DOHH2 (cell line): Measurements from ENCODE around the gene TTLL9.

ENCODE experiments used
- H3F3A ChIP-seq: fragments of 200-600 bp; sonication (generic), shearing (Covaris generic); 2 replicates; pipeline ENCODE4 v1.6.0; 2016; ENCODE audit warnings: antibody characterized with exemption, mild to moderate bottlenecking; ENCODE audit not compliant: control insufficient read depth, insufficient read depth
- H3K27ac ChIP-seq: fragments of 200-600 bp; sonication (generic); 2 replicates; pipeline ENCODE4 v1.5.1; 2014; ENCODE audit warnings: low read depth, mild to moderate bottlenecking, low read length, moderate library complexity
- H3K27me3 ChIP-seq: fragments of 200-600 bp; sonication (generic); 2 replicates; pipeline ENCODE4 v1.6.1; 2014; ENCODE audit warnings: mild to moderate bottlenecking, low read length, mixed read lengths; ENCODE audit not compliant: control insufficient read depth
- H3K36me3 ChIP-seq: fragments of 200-600 bp; sonication (generic); 2 replicates; pipeline ENCODE4 v1.6.1; 2014; ENCODE audit warnings: mild to moderate bottlenecking, low read length, moderate library complexity, mixed read lengths; ENCODE audit not compliant: control insufficient read depth
- H3K4me1 ChIP-seq: fragments of 200-600 bp; sonication (generic); 2 replicates; pipeline ENCODE4 v1.6.1; 2014; ENCODE audit warnings: mild to moderate bottlenecking, low read length, mixed read lengths; ENCODE audit not compliant: control insufficient read depth
- H3K4me2 ChIP-seq: fragments of 200-600 bp; sonication (generic); 2 replicates; pipeline ENCODE4 v1.6.0; 2014; ENCODE audit warnings: mild to moderate bottlenecking, low read length, moderate library complexity
- H3K4me3 ChIP-seq: fragments of 200-600 bp; sonication (generic); 2 replicates; pipeline ENCODE4 v1.5.1; 2014; ENCODE audit warnings: mild to moderate bottlenecking, low read length, mixed read lengths
- H3K79me2 ChIP-seq: fragments of 200-600 bp; sonication (generic); 2 replicates; pipeline ENCODE4 v1.6.1; 2014; ENCODE audit warnings: mild to moderate bottlenecking, low read length, mixed read lengths; ENCODE audit not compliant: control insufficient read depth
- H3K9me2 ChIP-seq: fragments of 200-600 bp; sonication (generic); replicated peaks from 2 replicates; pipeline ENCODE4 v1.6.1; 2014; ENCODE audit warnings: mild to moderate bottlenecking, low read length, mixed read lengths; ENCODE audit not compliant: control insufficient read depth
- H3K9me3 ChIP-seq: fragments of 200-600 bp; sonication (generic); 2 replicates; pipeline ENCODE4 v1.6.1; 2014; ENCODE audit warnings: antibody characterized with exemption, low read length, mixed read lengths; ENCODE audit not compliant: control insufficient read depth, insufficient read depth
- H4K20me1 ChIP-seq: fragments of 200-600 bp; sonication (generic); 2 replicates; pipeline ENCODE4 v1.6.0; 2014; ENCODE audit warnings: low read depth, mild to moderate bottlenecking, antibody characterized with exemption, low read length, moderate library complexity; ENCODE audit not compliant: control insufficient read depth, insufficient read depth
- CTCF ChIP-seq: fragments of 200-600 bp; sonication (generic); IDR thresholded peaks from one replicate; pipeline ENCODE4 v1.5.1; 2014; ENCODE audit warnings: antibody characterized with exemption, mild to moderate bottlenecking, low read depth, low read length; ENCODE audit not compliant: poor library complexity, severe bottlenecking
- EZH2phosphoT487 ChIP-seq: fragments of 200-600 bp; sonication (generic); IDR thresholded peaks from 2 replicates; pipeline ENCODE4 v1.6.1; 2017; ENCODE audit warnings: borderline replicate concordance, mild to moderate bottlenecking, antibody characterized with exemption, low read length, moderate library complexity, mixed read lengths

Gene TTLL9

GRCh38 chr20:31864521-31865400 lies 5.7 kb upstream of the TTLL9 start:
- Histone ChIP-seq H3K79me2 (no peaks in the 10 kb centered on the region), H3F3A (no peaks in the 10 kb centered on the region), H3K4me1 (peaks cover 19% of the 10 kb centered on the region), H3K4me2 (no peak overlapping the region), H4K20me1 (no peaks in the 10 kb centered on the region), H3K9me2 (no peaks in the 10 kb centered on the region), H3K27ac (no peak overlapping the region), H3K36me3 (no peaks in the 10 kb centered on the region), H3K9me3 (no peaks in the 10 kb centered on the region), H3K4me3 (no peak overlapping the region), H3K27me3 (peaks cover 34% of the 10 kb centered on the region)
- TF ChIP-seq CTCF = no peak
- TF ChIP-seq EZH2phosphoT487 = no peak

- no peaks in the 10 kb centered on the region for H3K9me3 ChIP-seq
- no peaks in the 10 kb centered on the region; the same call in 1 of the 2 replicates for H3F3A ChIP-seq
- H3K9me2 ChIP-seq = no peaks in the 10 kb centered on the region
- no peaks in the 10 kb centered on the region for H3K36me3 ChIP-seq
- H3K27ac ChIP-seq = no peak overlapping the region
- H3K4me2 ChIP-seq = no peak overlapping the region
- H3K4me3 ChIP-seq = no peak overlapping the region
- TF ChIP-seq CTCF (no peak), EZH2phosphoT487 (no peak)
- no peaks in the 10 kb centered on the region for H3K79me2 ChIP-seq
- peaks cover 34% of the 10 kb centered on the region for H3K27me3 ChIP-seq
- H4K20me1 ChIP-seq = no peaks in the 10 kb centered on the region
- H3K4me1 ChIP-seq = peaks cover 26% of the 10 kb centered on the region
Observed at GRCh38 chr20:31866221-31866620, 4.2 kb upstream of the TTLL9 start.

- Histone ChIP-seq H3K9me3 (no peaks in the 10 kb centered on the region), H3K36me3 (no peaks in the 10 kb centered on the region), H3K79me2 (no peaks in the 10 kb centered on the region), H4K20me1 (no peaks in the 10 kb centered on the region), H3K27me3 (peaks cover 53% of the 10 kb centered on the region), H3K9me2 (no peaks in the 10 kb centered on the region), H3K4me3 (peak overlapping the region; percentile 58; the same call in 1 of the 2 replicates), H3K27ac (no peak overlapping the region), H3K4me1 (peaks cover 24% of the 10 kb centered on the region), H3F3A (no peaks in the 10 kb centered on the region; the same call in 1 of the 2 replicates), H3K4me2 (peak overlapping the region; percentile 67)
- TF ChIP-seq EZH2phosphoT487 = no peak
- no peak for TF ChIP-seq CTCF
Observed at GRCh38 chr20:31868853-31869672, 1.4 kb upstream of the TTLL9 start.
